Measurements from ENCODE around the gene SVIL.

- no peak for TF ChIP-seq CTCF (conservative IDR thresholded peaks at IDR 0.05; ENCODE audit: low read length)
- TF ChIP-seq EZH2phosphoT487 (IDR thresholded peaks at IDR 0.05; ENCODE audit: borderline replicate concordance, low read depth, low read length) = no peak
These were observed 36.5 kb upstream of the SVIL start for GRCh38 chr10:29671228-29671780.
